GDM1 (cell line): ENCODE results near the gene CHD2.
"Not testable (repeated sequence)": the region's sequence is repeated elsewhere in the genome, so short reads cannot be mapped to it uniquely, and the experiment has no call there.

Experiments used
- DNase-seq: peaks from one replicate; lab custom pipeline; 2025; lab: John Stamatoyannopoulos, UW

The CHD2 gene

DNA sequence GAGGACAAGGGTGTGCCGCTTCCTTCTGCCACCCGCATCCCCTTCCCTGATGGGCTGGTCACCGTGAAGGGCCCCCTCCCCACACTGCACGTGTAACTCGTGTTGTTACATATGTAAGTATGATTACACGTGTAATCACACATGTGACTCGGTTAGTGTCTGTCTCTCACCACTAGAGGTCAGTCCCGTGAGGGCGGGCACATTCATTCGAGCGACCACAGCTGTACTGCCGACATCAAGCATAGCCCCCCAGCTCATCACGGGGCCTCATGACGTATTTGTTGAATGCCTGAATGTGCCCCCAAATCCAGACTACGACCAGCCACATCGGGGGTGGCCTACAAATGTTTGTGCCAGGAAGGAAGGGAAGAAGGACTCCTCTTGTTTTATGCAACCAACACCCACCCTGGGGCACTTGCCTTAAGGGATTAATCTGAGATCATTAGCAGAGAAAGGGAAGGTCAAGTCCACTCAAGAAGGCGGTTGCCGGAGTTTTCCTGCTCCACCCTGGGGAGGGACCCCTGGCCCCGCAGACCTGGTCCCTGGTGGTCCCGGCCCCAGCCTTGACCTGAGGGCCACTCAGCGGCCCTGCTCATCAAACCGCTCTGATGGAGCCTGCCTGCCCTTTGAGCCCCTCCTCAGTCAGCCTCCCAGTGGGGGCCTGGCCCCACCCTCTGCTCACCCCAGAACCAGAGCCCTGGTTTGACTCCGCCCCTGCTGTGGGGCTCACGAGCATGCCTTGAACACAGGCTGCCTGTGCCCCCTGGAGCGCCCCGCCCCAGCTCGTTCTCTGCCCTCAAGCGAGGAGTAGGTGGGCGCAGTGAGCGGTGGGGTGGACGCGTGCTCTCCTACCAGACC, 136.1 kb downstream of the CHD2 start:
- DNase-seq = no peak

DNA sequence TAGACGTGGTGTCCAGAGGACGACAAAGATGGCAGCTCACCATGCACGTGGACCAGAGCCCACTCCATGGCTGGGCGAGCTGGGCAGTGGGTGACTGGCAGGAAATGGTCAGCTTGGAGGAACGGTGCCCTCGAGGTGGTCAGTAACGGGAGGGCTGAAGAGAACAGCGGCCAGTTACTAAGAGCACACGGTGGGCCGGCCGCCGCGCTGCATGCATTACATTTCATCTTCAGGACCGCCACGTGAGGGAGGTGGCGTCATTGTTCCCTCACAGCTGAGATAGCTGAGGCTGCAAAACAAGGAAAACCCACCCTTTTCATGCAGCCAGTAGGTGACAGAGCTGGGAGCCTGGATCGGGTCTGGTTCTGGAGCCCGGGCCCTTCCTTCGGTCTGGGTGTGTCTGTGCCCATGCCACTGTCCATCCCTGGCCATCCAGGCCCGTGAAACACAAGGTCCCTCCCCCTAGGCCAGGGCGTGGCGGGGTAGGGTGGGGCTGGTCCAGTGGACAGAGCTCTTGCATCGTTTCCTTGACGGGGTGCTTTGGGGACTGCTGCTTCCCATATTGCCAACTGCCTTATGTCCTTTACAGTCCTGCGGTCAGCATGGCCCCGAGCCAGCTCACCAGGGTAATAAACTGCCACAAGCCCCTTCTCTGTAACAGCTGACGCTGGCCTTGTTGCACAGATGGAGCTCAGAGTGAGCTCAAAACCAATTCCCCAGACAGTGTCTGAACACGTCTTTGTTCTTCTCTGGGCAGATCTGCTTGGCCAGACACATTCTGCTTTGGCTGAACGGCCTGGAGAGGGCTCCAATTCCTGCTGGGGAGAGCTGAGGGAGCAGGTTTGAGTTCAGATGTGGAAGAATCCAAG, 137.1 kb downstream of the CHD2 start:
- no peak for DNase-seq

DNA sequence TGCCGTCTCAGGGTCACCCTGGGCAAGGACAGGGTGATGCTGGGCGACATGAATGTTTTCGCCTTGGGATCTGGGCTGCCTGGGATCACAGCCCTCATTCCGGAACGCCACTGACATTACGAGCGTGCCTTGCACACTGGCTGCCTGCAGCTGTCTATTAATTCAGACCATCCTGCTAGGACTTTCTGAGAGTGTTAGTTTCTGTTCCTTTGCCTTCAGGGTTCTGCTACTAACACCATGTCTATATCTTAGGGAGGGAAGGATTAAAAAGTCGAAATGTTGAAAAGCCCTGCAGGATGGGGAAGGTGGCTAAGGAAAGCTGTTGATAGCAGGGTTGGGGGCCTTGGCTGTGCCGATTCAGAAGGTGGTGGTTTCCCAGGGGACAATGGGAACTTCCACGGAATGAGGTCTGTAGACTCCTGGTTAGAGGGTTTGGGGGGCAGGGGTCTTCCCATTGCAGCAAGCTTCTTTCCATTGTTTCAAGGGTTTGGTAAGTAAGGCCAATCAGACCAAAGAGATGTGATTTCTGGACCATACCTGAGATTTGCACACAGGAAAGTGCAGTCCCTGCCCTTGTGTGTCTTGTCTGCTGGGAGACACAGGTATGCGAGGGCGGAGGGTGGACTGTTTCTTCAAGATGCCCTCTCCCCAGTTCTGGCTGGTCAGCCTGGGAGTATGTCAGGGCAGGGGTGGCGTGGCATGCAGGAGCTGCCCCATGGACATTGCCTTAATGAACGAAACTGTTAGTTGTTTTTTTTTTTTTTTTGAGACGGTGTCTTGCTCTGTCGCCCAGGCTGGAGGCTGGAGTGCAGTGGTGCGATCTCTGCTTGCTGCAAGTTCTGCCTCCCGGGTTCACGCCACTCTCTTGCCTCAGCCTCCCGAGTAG, 137.9 kb downstream of the CHD2 start:
- DNase-seq = no peak

DNA sequence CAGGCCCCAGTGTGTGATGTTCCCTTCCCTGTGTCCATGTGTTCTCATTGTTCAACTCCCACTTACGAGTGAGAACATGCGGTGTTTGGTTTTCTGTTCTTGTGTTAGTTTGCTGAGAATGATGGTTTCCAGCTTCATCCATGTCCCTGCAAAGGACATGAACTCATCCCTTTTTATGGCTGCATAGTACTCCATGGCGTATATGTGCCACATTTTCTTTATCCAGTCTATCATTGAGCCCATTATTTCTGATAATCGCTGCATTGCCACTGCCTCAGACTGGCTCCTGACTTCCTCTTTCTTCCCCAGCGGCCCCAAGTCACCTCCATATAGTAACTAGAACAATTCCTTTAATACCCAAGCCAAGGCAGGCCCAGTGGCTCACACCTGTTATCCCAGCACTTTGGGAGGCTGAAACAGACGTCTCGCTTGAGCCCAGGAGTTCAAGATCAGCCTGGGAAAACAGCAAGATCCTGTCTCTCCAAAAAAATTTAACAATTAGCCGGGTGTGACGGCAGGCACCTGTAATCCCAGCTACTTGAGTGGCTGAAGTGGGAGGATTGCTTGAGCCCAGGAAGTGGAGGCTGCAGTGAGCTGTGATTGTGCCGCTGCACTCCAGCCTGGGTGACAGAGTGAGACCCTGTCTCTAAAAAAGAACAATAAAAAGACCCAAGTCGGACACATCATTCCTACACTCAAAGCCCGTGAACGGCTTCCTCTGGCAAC, 139.6 kb downstream of the CHD2 start:
- not testable (repeated sequence) for DNase-seq

DNA sequence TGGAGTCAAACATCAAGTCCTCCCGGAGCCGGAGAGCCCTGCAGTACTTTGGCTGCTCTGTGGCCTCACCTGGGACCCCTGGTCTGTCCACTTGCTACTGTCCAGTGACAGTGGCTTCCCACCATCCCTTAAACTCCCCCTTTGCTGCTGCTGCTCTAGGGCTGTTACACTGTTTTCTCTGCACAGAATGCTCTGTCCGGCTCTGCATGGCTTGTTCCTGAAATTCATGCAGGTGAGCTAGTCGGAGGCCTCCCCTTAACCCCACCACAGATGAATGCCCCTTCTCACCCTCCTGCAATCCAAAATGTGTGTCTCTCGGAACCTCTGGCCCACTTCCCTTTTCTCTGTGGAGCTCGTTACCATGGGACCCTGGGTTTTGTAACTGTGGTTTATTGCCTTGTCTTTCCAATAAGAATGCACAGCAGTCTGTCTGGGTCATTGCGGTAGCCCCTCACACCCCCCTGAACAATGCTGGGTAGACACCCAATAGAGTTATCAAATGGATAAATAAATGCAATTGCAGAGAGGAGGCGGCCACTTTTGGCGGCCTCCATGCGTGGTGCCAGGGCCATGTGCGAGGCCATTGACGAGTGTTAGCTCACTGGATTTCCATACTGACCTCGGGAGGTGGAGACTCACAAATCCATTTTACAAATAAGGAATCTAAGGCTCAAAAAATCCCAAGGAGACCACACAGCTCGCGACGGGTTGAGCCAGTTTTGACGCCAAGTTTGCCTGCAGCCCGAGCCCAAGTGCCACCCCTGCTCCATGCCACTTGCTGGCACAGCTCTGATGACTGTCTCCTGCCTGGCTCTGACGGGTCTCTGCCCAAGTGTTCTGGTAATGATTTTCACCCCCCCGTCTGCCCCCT, 140.4 kb downstream of the CHD2 start:
- DNase-seq = peak; percentile 58

DNA sequence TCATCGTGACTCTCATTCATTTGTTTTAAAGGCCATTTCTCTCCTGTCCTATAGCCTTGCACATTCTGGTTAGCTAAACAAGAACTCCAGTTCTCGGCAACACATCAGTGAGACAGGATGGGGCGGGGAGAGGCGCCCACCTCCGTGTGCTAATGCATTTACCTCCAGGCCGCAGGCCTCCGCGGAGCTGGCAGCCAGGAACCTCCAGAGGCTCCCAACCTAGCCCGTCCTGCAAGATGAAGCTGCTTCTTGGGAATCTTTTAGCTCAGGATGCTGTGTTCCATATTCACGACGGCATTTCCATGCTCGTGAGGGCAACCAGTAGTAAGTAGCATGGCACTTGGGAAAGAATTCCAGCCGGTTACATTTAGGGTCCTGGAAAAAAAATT, 141.0 kb downstream of the CHD2 start:
- DNase-seq = no peak

DNA sequence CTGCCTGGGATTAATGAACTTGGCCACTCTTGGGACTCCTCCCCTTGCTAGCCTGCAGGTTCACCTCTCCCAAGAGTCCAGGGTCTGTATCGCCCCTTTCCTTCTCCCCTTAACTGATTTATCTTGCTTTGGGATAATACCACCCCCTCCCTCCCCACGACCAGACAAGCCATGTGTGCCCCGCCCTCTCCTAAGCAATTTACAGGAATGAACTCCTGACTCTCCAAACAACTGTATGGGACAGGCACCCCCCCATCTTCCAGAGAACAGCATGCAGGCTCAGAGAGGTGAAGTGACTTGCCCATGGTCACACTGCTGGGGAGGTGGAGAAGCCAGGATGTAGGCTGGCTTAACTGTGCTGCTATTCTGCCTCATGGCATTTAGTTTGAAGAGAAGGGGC, 142.1 kb downstream of the CHD2 start:
- no peak for DNase-seq

DNA sequence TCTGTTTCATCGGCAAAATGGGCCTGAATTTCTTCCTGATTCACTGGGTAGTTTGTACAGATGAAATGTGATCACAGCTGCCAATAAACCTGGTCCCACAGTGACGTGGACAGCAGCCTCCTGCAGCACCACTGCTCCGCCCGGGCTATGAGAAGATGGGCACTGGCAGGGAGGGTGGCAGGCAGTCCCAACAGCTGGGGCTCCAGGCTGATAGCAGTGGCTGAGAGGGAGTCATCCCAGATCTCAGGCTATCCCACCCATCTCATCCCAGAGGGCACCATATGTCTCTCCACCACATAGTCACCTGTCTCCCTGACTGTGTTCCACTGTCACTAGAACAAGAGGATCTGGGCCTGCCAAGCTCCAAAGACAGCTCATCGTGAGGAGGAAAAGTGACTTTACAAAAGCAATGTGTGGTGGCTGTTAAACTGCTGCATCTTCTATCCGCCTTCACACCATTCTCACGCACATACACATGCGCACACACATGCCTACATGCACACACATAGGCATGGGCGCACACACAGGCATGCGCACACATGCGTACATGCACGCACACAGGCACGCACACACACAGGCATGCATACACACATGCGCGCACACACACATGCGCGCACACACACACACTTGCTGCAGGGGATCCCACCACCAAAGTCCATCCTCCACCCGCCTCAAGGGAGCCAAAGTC, 142.7 kb downstream of the CHD2 start:
- DNase-seq = no peak

DNA sequence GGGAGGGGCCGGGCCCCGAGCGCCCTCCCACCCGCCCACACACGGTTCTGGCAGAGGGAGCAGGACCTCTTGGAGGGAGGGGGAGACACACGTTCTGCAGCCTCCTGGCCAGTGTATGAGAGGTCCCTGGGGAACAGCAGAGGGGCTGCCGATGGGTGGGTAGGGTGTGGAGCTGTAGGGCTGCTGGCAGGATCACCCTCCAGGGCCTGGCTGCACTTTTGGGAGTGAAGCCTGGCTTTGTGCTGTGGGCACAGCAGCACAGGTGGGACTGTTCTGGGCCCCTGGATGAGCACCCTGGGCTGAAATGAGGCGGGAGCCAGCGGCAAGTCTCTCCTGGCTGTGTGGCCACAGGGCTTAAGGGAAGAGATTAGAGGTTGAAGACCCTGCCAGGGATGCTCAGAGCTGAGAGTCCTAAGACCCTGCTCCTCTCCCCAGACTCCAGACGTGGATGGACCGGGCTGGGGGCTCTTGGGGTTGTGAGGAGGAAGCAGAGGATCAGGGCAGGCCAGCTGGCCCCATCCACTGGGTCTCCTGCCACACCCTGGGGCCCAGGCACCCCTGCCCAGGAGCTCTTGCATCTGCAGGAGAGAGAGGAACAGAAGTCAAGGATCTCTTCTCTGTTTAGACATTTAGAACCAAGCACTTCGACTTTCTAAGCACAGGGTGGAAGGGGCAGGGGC, 143.6 kb downstream of the CHD2 start:
- no peak for DNase-seq

DNA sequence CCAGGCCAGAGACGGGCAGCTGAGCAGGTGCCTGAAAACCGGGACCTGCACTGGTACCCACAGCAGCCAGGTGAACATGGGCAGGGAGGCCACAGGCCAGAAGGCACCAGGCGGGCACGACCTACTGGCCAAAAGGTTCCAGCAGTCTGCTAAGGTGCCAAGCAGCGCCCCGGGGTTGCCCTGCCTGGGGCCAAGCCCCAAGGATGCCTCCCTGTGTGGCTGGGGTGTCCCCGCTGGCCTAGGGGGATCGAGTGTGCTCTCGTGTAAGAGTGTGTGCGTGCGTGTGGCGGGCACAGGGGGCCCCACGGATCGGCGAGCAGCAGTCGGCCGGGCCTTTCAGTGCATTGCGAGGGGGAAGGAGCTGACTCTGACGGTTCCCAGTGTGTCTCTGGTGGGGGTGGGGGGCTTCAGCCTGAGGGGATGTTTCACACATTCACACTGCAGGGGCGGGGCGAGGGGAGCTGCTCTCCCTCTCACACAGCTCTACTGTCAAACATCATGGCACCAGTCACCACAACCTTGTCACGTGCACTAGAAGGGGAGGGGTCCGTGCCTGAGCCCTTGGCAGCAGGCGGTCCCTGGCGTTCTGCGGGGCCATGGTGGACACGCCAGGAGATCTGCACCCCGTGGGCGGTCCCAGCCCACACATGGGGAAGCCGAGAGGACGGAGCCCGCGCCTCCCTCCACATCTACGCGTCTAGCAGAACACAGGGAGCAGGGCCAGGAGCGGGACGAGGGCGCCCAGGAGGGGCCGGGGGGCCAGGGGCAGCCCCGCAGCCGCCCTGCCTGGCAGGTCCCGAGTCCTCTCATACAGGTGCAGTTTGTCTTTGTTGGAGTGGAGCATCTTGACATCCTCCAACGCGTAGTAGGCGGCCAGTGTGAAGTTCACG, 144.4 kb downstream of the CHD2 start:
- DNase-seq = no peak

DNA sequence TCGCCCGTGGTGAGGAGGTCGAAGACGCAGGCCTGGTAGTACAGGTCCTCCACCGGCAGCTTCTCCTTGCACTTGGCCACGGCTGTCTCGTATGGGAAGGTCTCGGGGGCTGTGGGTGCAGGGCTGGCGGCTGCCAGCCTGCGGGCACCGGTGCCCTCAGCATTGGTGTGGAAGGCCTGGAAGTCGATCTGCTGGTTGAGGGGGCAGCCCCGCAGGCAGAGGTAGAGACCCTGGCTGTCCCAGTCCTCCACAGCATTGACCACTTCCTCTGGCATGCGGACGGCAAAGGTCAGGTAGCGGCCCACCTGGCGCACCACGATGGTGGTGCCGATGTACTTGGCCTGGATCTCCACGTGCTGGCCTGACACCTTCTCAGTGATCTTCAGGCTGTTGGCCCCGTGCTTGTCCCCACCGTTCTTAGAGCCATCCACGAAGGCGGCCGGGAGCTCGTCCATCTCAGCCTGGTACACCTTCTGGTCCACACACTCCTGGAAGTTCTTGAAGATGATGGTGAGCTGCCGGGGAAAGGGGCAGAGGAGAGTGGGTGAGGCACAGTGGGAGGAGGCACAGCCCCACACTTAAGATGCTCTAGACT, 145.2 kb downstream of the CHD2 start:
- no peak for DNase-seq

DNA sequence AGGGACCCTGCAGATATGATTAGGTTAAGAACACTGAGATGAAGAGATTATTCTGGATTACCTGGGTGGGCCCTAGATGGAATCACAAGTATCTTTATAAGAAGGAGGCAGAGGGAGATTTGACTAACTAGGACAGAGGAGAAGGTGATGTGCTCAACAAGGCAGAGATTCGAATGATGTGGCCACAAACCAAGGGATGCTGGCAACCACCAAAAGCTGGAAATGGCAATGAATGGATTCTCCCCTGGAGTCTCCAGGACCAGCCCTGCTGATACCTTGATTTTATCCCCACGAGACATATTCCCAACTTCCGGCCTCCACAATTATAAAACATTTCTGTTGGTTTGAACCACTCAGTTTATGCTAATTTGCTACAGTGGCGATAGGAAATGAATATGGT, 146.0 kb downstream of the CHD2 start:
- DNase-seq = no peak

DNA sequence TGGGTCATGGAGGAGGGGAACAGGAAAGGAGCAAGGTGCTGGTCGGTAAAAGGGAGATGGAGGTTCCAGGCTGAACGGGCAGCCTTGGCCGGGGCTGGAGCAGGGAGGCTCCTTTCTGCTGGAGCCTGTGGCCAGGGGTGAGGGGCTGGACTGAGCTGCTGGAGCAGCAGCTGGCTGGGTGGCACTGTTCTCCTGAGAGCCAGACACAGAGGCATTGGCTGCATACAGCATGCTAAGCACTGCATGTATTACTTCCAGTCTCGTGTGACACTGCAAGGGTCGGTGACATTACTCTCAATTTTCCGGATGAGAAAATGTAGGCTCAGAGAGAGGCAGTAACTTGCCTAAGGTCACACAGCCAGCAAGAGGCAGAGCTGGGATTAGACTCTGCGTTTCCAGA, 146.6 kb downstream of the CHD2 start:
- DNase-seq = no peak

DNA sequence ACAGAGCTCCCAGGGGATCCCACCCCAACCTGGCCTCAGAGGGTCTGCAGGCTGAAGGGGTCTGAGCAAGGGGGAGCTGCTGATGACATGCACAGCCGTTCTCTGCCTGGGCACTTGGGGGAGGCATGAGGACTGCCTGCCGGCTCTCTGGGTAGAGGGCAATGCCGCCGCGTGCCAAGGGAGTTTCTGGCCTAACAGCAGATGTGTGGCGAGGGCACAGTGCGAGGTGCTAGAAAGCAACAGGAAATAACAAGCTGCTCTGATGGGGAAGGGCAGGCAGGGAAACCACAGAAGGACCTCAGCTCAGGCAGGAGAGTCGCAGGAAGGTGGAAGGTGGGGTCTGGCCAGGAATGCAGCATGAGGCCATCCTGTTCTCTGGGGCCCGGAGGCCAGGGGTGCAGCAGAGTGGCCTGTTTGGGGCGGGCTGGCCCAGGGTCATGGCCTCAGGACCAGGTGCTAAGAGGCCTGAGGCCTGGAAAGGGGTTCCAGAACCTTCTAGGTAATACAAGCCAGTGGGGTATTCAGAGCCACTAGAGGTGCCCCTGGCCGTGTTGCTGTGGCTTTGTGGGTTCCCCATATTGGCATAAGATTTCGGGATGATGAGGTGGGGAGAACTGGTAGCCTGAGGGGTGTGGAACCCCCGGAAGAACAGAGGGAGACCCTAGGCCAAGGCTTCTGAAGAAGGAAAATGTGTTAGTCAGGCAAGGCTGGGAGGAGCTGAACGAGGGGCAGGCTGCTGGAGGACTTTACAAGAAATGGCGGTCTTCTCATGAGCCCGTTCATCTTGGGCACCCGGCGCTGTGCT, 147.7 kb downstream of the CHD2 start:
- peak; percentile 28 for DNase-seq

DNA sequence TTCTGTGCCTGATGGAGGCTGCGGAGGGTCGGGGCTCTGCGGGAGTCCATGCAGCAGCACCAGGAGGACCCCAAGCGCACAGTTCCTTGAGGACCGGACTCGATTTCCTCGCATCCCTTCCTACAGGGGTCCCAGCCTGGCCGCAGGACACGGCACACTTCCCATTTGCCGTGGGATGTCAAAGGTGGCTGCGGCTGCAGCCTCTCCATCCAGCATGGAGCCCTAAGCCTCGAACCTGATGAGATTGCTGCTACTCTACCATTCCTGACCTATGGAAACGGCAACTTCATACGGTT, 148.2 kb downstream of the CHD2 start:
- DNase-seq = no peak

DNA sequence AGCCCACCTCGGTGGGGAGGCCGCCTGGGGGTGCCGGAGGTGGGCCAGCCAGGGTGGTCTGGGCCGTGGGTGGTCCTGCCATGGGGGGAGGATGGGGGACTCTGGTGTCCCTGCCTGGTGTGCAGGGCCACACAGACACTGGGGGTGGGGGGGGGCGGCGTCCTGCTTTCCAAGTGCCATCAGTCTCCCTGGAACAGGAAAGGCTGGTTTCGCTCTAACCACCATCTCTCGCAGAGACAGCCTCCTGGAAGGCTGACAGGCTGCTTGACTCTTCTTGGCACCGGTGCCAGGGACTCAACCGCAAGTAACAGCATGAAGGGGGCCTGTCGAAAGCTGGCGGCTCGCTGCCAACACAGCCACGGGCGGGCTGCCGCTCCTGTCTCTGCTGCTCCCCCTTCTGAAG, 148.6 kb downstream of the CHD2 start:
- DNase-seq = no peak

DNA sequence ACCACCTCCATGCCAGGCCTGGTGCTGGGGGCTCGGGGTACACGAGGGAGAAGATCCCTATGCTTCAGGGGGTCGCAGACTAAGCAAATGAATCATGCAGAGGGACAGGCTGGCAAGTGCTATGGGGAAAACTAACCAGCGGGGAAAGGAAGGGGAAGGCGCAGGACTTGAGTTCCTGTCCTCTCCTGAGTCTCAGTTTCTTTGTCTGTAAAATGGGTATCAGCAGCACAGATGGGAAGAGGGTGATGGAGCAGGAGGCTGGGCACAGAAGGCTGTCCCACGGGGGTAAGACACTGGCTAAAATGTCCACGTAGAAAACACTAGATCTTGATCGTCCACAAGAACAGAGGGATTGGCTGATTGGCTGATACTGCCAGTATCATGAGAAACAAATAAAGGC, 149.1 kb downstream of the CHD2 start:
- DNase-seq = no peak
